ENCODE results near the gene MRC1. TPM values are rescaled to one million over a fixed set of nuclear protein-coding genes. Genes with fewer than 3 reads are reported as not detected.
"Not testable (repeated sequence)": the region's sequence is repeated elsewhere in the genome, so short reads cannot be mapped to it uniquely, and the experiment has no call there.

Gene MRC1
- total and polyA plus RNA-seq, 2 donors (not counting 3 experiments of a cell fraction or from before 2014, with no cell fraction given), result 0.03 to 0.13 TPM

DNA sequence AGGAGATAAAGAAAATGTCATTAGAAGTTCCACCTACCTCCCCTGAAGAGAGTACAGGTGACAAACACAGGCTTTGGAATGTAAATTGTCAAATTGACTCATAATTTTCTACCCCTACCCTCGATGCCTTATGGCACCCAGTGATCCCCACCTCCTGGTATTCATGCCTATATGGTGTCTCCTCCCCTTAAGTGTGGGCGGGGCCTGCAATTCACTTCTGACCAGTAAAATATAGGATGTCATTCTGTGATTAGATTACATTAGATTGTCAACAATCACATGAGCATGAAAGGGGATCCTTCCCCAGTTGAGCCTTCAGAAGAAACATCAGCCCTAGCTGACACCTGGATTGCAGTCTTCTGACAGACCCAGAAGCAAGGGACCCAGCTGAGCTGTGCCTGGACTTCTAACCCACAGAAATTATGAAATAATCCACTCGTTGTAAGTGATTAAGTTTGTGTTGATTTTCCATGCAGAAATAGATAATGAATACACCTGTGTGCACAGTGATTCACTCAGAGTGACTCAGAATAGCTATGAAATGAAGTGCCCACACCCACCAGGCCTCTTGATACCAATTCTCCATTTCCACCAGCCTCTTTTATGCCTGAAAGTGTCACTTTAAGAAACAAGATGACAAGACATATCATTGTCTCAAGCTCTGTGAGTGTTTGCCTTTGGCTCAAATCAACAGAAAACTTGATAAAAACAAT is 134.0 kb downstream of the MRC1 start:
- FAIRE-seq (no peak), DNase-seq (ENCODE audit: low read depth, low spot score) (no peak)
- Histone ChIP-seq H3K4me1 (ENCODE audit: control insufficient read depth, extremely low read depth, insufficient read depth, low read length) (no peaks in the 10 kb centered on the region), H4K20me1 (replicated peaks; ENCODE audit: control insufficient read depth, extremely low read depth, insufficient read depth, low read length) (no peaks in the 10 kb centered on the region), H3K9me3 (replicated peaks; ENCODE audit: control insufficient read depth, insufficient read depth, low read length) (no peaks in the 10 kb centered on the region), H3K27me3 (ENCODE audit: control insufficient read depth in 2 of 2, insufficient read depth in 2 of 2, low read length in 2 of 2) (no peaks in the 10 kb centered on the region), H3K4me2 (ENCODE audit: insufficient read depth, low read length) (no peak overlapping the region), H3K27ac (ENCODE audit: insufficient read depth, low read depth, low read length) (no peak overlapping the region), H2AFZ (ENCODE audit: low read depth, low read length) (no peak overlapping the region), H3K36me3 (ENCODE audit: control insufficient read depth in 2 of 2, extremely low read depth in 1 of 2, insufficient read depth in 2 of 2, low read length in 2 of 2) (no peaks in the 10 kb centered on the region), H3K9me1 (replicated peaks; ENCODE audit: control insufficient read depth, extremely low read depth, insufficient read depth, low read length) (no peaks in the 10 kb centered on the region), H3K9ac (replicated peaks; ENCODE audit: extremely low read depth, insufficient read depth, low read length) (no peak overlapping the region), H3K4me3 (replicated peaks in 1 of 3; ENCODE audit: insufficient read depth in 1 of 3, low read depth in 1 of 3, low read length in 3 of 3) (no peak overlapping the region), H3K79me2 (ENCODE audit: control insufficient read depth, insufficient read depth, low read length) (no peaks in the 10 kb centered on the region)
- ChIA-PET CTCF (no interaction called here), POLR2A (no interaction called here)
- dilution Hi-C loops (cut with MboI; ENCODE audit: extremely low pct_ligation_motif_present, low sequenced_read_pairs), result no loop called here
- intact Hi-C loops (cut with micrococcal nuclease), result no loop called here
- TF ChIP-seq POLR2A (IDR thresholded peaks at IDR 0.05; ENCODE audit: low read depth, low read length), result no peak
- TF ChIP-seq, protein P1, sequence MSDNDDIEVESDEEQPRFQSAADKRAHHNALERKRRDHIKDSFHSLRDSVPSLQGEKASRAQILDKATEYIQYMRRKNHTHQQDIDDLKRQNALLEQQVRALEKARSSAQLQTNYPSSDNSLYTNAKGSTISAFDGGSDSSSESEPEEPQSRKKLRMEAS (IDR thresholded peaks at IDR 0.05; ENCODE audit: insufficient read depth, insufficient read length), result no peak
- TF ChIP-seq MYC (IDR thresholded peaks at IDR 0.05; ENCODE audit: low read depth, low read length), result no peak
- no peak for TF ChIP-seq JUN (IDR thresholded peaks at IDR 0.05; ENCODE audit: borderline replicate concordance, insufficient read depth, insufficient read length, low read depth)
- TF ChIP-seq, protein P2, sequence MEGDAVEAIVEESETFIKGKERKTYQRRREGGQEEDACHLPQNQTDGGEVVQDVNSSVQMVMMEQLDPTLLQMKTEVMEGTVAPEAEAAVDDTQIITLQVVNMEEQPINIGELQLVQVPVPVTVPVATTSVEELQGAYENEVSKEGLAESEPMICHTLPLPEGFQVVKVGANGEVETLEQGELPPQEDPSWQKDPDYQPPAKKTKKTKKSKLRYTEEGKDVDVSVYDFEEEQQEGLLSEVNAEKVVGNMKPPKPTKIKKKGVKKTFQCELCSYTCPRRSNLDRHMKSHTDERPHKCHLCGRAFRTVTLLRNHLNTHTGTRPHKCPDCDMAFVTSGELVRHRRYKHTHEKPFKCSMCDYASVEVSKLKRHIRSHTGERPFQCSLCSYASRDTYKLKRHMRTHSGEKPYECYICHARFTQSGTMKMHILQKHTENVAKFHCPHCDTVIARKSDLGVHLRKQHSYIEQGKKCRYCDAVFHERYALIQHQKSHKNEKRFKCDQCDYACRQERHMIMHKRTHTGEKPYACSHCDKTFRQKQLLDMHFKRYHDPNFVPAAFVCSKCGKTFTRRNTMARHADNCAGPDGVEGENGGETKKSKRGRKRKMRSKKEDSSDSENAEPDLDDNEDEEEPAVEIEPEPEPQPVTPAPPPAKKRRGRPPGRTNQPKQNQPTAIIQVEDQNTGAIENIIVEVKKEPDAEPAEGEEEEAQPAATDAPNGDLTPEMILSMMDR (IDR thresholded peaks at IDR 0.05; ENCODE audit: extremely low read depth in 1 of 2, insufficient read depth in 1 of 2, low read depth in 1 of 2, low read length in 2 of 2), result no peak
- no peak for TF ChIP-seq GATA2 (IDR thresholded peaks at IDR 0.05; ENCODE audit: insufficient read depth, insufficient read length, low read depth, low read length)
- TF ChIP-seq FOS (IDR thresholded peaks at IDR 0.05; ENCODE audit: borderline replicate concordance, insufficient read depth, low read length), result no peak
- no peak for TF ChIP-seq POLR2AphosphoS5 (IDR thresholded peaks at IDR 0.05; ENCODE audit: insufficient read depth, low read depth, low read length)
- no TSS peak for BruUV-seq (replicated peaks)

DNA sequence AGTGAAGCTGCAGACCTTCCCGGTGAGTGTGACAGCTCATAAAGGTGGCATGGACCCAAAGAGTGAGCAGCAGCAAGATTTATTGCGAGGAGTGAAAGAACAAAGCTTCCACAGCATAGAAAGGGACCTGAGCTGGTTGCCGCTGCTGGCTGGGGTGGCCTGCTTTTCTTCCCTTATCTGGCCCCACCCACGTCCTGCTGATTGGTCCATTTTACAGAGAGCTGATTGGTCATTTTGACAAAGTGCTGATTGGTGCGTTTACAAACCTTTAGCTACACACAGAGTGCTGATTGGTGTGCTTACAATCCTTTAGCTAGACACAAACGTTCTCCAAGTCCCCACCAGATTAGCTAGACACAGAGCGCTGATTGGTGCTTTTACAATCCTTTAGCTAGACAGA is 141.1 kb downstream of the MRC1 start:
- H3K27ac ChIP-seq (ENCODE audit: insufficient read depth, low read depth, low read length); H3K79me2 ChIP-seq (ENCODE audit: control insufficient read depth, insufficient read depth, low read length); H3K9me3 ChIP-seq (replicated peaks; ENCODE audit: control insufficient read depth, insufficient read depth, low read length); H3K9ac ChIP-seq (replicated peaks; ENCODE audit: extremely low read depth, insufficient read depth, low read length); DNase-seq (ENCODE audit: low read depth, low spot score); H3K4me1 ChIP-seq (ENCODE audit: control insufficient read depth, extremely low read depth, insufficient read depth, low read length); FAIRE-seq; H3K36me3 ChIP-seq (ENCODE audit: control insufficient read depth in 2 of 2, extremely low read depth in 1 of 2, insufficient read depth in 2 of 2, low read length in 2 of 2); H2AFZ ChIP-seq (ENCODE audit: low read depth, low read length); H4K20me1 ChIP-seq (replicated peaks; ENCODE audit: control insufficient read depth, extremely low read depth, insufficient read depth, low read length); H3K9me1 ChIP-seq (replicated peaks; ENCODE audit: control insufficient read depth, extremely low read depth, insufficient read depth, low read length); intact Hi-C loops (cut with micrococcal nuclease); POLR2A ChIA-PET; H3K27me3 ChIP-seq (ENCODE audit: control insufficient read depth in 2 of 2, insufficient read depth in 2 of 2, low read length in 2 of 2); H3K4me3 ChIP-seq (replicated peaks in 1 of 3; ENCODE audit: insufficient read depth in 1 of 3, low read depth in 1 of 3, low read length in 3 of 3); dilution Hi-C loops (cut with MboI; ENCODE audit: extremely low pct_ligation_motif_present, low sequenced_read_pairs); H3K4me2 ChIP-seq (ENCODE audit: insufficient read depth, low read length); CTCF ChIA-PET; BruUV-seq (replicated peaks): not testable (repeated sequence)
